GM18907 (cell line): ENCODE results near the gene ZDHHC14.

Source experiments
- ATAC-seq: cut with Tn5 transposase; IDR thresholded peaks from one replicate; pipeline ENCODE4 v1.9.1; 2021; ENCODE audit warnings: mild to moderate bottlenecking, moderate library complexity; ENCODE audit not compliant: unreplicated experiment

The ZDHHC14 gene

DNA sequence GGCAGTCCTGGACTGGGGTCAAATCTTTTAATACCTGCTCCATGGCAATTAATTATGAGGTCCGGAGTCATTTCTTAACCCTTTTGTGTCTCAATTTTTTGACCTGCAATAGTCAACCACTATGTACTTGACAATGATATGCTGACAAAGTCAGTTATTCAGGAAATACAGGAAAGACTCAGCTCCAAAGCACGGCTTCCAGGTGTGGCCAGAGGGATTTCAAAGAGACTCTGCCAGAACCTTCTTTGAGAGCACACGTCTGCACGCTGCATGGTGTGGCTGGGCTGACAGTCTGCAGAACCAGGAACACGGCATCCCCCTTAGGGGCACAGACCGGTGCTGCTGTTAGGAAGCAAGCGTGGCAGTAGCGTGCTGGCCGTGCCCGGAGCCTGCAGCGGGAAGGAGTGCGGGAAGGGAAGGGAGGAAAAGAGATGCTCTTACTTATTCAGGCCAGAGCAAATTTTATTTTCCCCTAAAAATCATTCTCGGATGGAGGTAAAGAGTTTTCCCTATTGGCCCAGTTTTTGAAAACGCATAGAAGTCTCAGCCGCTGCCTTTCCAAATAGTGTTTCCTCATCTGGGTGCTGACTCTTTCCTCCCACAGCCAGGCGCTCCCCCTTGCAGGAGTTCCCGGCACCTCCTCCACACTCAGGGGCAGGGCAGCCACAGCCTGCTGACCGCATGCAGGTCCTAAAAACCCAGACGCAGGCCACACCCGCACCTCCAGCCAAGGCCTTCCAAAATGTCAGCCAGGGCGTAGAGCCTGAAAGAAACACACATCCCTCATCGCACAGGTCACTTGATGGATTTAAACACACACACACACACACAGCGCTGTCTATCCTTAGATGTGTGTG, 254.6 kb downstream of the ZDHHC14 start:
- ATAC-seq = no peak

DNA sequence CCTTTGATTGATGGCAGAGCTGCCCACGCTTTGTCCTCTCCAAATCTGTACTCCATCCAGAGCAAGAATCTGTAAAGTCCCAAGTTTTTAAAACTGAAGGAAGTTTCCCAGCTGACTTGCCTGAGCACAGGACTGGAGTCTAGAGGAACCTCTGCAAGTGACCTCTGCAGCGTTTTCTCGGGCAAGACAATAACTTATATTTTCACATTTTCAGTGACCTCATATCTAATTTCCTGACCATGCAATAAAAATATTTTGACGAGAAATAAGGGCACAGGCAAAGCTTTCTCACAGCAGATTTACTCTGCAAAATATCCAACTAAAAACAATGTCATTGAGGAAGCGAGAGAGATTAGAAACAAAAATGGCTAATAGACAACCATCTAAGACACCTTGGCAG, 256.5 kb downstream of the ZDHHC14 start:
- no peak for ATAC-seq

- no peak for ATAC-seq
Measured at GRCh38 chr6:157637941-157638662, 257.1 kb downstream of the ZDHHC14 start.

- ATAC-seq = no peak
Measured at GRCh38 chr6:157638779-157639178, 257.8 kb downstream of the ZDHHC14 start.

DNA sequence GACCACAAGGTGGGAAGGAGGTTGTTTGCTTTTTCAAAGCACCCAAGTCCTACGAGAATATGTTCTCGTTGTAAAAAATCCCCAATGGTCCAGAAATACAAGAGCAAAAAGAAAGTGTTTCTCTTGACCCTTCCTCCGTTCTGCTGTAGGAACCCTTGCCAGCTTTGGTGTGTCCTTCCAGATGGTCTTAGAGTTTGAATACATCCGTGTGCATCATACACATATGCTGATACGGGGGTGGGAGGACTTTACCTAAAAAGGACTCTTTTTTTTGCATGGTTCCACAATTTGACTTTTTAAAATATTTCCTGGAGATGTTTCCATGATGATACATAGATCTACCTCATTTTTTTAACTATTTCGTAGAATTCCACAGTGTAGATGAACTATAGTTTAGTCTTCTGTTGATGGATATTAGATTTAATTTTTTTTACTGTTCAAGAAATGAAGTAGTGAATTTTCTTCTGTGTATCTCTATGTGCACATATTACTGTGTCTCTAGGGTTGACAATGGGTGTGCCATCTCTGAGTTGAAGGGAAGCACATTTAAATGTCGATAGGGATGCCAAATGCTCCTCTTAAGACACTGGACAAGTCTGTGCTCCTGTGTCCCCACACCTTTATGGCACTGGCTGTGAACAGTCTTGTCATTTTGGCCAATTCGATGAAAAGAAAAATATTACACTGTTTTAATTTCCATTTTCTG, 259.9 kb downstream of the ZDHHC14 start:
- ATAC-seq = no peak

DNA sequence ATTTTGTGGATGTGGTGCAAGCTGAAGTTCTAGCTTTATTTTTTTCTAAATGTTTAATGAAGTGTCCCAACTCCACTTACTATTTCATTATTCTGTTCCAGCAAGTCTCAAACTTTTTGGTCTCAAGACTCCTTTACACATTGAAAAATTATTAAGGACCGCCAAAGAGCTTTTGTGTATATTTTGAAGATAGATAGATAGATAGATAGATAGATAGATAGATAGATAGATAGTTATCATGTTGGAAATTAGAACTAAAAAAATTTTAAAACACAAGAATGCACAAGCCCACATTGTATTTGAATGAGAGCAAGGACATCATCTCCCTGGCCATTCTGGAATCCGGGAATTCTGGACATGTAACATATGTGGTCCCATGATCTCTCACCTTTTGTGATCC, 260.8 kb downstream of the ZDHHC14 start:
- no peak for ATAC-seq

DNA sequence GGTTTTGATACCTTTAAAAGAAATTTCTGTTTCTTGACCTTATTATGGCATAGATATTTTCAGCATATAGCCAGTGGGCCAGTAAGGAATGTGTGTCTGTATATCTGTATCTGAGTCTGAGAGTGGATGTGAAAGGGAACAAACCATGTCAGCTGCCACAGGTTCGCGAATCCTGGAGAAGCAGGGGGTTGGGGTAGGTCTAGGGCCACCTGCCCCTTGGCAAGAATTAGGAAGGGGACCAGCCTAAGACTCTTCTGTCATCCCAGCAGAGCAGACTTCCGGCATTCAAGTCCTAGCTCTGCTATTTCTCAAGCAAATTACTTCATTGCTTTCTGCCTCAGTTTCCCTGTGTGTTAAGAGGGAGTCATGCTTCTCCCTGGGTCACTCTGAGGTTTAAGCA, 261.7 kb downstream of the ZDHHC14 start:
- no peak for ATAC-seq

- ATAC-seq = no peak
Measured at GRCh38 chr6:157644043-157644810, 263.2 kb downstream of the ZDHHC14 start.

DNA sequence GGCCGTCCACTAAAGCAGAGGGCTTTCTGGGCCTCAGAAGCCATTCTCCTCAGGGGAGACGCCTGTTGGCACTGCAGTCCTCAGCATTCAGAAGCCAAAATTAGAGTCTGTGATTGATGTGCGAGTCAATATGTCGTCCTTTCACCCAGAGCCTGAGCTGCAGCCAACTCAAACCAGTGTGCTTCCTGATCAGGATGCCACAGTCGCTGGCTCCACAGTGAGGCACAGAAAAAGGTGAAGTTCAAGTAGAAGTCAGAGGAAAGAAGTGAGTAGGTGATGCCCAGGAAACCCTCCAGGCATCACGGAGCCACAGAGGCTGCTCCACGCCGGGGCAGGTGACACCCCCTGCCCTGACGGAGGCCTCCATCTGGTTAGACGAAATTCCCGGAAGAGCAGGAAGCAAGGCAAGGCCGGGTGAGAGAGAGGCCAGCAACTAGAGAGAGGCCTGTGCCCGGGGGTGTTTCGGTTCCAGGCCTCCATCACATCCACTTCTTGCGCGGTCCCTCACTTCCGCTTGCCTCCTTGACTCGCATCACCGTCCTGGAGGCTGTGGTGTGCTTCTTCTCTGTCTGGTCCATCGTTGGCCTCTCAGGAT, 264.3 kb downstream of the ZDHHC14 start:
- no peak for ATAC-seq

GRCh38 chr6:157646012-157646411, 265.0 kb downstream of the ZDHHC14 start:
- no peak for ATAC-seq

DNA sequence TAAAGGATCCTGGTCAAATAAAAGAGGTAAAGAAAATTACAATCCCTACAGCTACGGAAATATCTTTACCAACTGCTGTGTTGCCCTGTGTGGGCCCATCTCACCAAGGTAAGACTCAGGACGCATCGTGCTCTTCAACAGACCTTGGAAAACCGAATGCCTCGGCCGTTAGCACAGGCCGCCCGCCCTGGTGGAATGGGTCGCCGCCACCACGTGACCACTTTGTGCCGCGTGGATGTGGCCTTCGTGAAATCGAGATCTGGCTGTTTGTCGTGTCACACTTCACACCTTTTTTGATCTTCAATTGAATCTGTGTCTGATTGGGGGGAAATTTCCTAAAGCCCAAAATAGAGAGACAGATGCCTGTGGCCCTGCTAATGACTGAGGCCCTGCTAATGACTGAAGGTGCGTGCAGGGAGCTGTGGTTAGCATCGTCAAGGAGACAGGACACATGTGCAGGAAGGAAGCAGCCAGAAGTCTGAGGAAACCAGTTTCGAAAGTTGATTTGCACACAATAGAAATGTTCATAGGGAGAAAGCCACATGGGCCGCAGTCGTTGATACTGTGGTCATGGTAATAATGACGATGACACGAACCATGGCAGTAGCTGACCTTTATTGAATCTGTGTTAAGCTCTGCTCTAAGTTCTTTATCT, 266.4 kb downstream of the ZDHHC14 start:
- no peak for ATAC-seq

DNA sequence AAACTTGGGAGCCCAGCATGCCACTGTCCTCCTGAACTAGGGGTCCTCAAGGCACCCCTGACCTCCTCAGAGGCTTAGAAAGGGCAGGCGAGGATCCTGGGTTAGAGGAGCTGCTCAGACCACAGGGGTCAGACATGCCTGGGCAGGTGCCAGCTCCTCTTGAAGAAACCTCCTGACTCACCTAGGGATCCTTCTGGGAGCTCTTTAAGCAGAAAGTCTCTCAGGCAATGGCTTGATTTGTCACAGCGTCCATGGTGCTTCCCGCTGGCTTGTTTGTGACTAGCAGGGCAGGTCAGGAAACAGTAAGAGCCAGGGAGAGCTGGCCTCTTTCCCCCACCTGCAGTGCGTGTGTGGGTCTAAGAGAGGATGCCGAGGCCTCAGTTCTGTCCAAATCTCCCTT, 267.6 kb downstream of the ZDHHC14 start:
- ATAC-seq = no peak

DNA sequence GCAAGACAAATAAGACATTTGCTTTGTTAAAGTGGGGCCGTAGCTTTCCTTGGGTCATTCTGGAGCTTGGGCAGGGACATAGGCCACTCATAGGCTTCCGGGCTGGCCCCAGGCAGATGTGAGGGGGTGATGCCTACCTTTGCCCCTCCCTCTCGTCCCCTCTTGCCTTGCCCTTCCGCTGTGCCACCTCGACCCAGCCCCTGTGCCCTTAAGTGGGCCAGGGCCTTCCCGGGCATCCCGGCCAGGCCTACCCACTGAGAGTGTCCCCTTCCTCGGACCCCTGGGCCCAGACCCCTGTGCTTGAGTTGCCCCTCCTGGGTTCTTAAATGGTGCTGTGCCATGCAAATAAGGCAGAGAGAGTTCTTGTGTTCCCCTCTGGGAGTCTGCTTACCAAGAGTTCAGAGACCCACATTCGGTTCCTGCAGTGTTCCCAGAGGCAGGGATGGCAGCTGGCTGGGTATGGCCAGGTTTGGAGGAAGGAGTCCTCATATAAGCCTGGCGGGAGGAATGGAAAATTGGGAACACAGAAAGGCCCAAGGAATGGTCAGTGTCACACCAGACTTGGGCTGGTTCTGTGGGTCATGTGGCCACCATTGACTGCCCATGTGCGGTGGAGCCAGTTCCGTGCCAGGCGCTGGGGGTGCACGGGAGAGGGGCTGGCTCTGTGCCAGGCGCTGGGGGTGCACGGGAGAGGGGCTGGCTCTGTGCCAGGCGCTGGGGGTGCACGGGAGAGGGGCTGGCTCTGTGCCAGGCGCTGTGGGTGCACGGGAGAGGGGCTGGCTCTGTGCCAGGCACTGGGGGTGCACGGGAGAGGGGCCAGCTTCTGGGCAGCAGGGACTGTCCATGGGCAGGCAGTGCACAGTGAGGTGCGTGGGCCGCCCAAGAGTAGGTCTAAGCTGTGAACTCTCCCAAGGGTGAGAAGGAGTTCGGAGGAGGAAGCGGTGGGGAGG, 268.6 kb downstream of the ZDHHC14 start:
- ATAC-seq = no peak

- no peak for ATAC-seq
Measured at GRCh38 chr6:157650261-157650640, 269.3 kb downstream of the ZDHHC14 start.

- no peak for ATAC-seq
Measured at GRCh38 chr6:157650801-157651200, 269.8 kb downstream of the ZDHHC14 start.

GRCh38 chr6:157651731-157652490, 270.9 kb downstream of the ZDHHC14 start:
- no peak for ATAC-seq

- no peak for ATAC-seq
Measured at GRCh38 chr6:157652601-157653363, 271.8 kb downstream of the ZDHHC14 start.
